ENCODE measurements around the gene C4BPA. TPM values are rescaled to one million over a fixed set of nuclear protein-coding genes. Genes with fewer than 3 reads are reported as not detected.

C4BPA gene
- total and polyA plus RNA-seq, 2 of the 8 experiments (the other 6 are each of a cell fraction or from before 2014, with no cell fraction given), result not detected

- TF ChIP-seq RAD21 (IDR thresholded peaks at IDR 0.05 in 1 of 2, conservative IDR thresholded peaks at IDR 0.05 in 1 of 2; ENCODE audit: low read depth in 2 of 2, low read length in 2 of 2) (no peak), SIN3A (conservative IDR thresholded peaks at IDR 0.05 in 1 of 2, IDR thresholded peaks at IDR 0.05 in 1 of 2; ENCODE audit: low read depth in 1 of 2, low read length in 2 of 2) (no peak), KDM4A (IDR thresholded peaks at IDR 0.05; ENCODE audit: low read depth, low read length, severe bottlenecking) (no peak), FOSL1 (IDR thresholded peaks at IDR 0.05; ENCODE audit: insufficient read depth, low read depth, low read length) (no peak), JUND (IDR thresholded peaks at IDR 0.05; ENCODE audit: low read length) (no peak), RXRA (IDR thresholded peaks at IDR 0.05; ENCODE audit: insufficient read depth, low read depth, low read length) (no peak)
These were observed 69.4 kb downstream of the C4BPA start (continued) for GRCh38 chr1:207173396-207173795.
